ENCODE results near the gene HPGD. TPM values are rescaled to one million over a fixed set of nuclear protein-coding genes. Genes with fewer than 3 reads are reported as not detected.

HPGD gene
- total and polyA plus RNA-seq, 8 donors = 0.08 to 3.9 (median 1.3) TPM

- ATAC-seq (no peak), DNase-seq (no peak), FAIRE-seq (no peak)
- Histone ChIP-seq H3K27ac (no peak overlapping the region), H3K4me1 (no peaks in the 10 kb centered on the region), H3K9me3 (no peaks in the 10 kb centered on the region), H3K36me3 (no peaks in the 10 kb centered on the region), H3K4me3 (no peak overlapping the region), H3K27me3 (no peaks in the 10 kb centered on the region)
- intact Hi-C loops (cut with DNase I) = no loop called here
- 70 to 78% methylated on average over 4 of the region's 4 CpGs for WGBS, 2 donors
- TF ChIP-seq, protein P1, sequence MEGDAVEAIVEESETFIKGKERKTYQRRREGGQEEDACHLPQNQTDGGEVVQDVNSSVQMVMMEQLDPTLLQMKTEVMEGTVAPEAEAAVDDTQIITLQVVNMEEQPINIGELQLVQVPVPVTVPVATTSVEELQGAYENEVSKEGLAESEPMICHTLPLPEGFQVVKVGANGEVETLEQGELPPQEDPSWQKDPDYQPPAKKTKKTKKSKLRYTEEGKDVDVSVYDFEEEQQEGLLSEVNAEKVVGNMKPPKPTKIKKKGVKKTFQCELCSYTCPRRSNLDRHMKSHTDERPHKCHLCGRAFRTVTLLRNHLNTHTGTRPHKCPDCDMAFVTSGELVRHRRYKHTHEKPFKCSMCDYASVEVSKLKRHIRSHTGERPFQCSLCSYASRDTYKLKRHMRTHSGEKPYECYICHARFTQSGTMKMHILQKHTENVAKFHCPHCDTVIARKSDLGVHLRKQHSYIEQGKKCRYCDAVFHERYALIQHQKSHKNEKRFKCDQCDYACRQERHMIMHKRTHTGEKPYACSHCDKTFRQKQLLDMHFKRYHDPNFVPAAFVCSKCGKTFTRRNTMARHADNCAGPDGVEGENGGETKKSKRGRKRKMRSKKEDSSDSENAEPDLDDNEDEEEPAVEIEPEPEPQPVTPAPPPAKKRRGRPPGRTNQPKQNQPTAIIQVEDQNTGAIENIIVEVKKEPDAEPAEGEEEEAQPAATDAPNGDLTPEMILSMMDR (IDR thresholded peaks at IDR 0.05) = no peak
These were observed 33.7 kb upstream of the HPGD start for GRCh38 chr4:174555789-174556630.

DNA sequence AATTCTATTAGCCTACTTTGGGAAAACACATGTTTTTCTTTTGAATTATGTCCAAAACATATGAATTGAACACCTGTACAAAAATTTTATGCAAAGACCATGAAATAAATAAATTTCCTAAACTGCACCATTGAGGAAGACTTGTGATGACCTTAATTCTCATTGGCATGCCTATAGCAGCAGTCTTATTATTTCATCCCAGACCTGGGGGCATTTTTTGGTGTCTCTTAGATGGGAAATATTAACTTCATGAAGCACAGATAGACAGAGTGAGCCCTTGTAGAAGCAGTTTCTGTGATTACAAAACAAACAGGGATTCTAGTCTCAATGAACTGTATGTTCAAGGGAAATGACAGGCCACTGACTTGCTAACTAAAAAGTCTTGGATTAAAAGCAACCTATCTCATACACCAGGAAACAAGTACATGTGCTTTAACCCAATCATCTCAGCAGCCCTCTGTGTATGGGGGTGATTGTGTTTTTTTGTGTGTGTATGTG, 32.0 kb upstream of the HPGD start:
- FAIRE-seq (no peak), ATAC-seq (no peak), DNase-seq (no peak)
- TF ChIP-seq, protein P1 (IDR thresholded peaks at IDR 0.05) = no peak
- Histone ChIP-seq H3K9me3 (no peaks in the 10 kb centered on the region), H3K27ac (no peak overlapping the region), H3K4me1 (no peaks in the 10 kb centered on the region), H3K36me3 (no peaks in the 10 kb centered on the region), H3K4me3 (no peak overlapping the region), H3K27me3 (no peaks in the 10 kb centered on the region)
- intact Hi-C loops (cut with DNase I) = no loop called here

DNA sequence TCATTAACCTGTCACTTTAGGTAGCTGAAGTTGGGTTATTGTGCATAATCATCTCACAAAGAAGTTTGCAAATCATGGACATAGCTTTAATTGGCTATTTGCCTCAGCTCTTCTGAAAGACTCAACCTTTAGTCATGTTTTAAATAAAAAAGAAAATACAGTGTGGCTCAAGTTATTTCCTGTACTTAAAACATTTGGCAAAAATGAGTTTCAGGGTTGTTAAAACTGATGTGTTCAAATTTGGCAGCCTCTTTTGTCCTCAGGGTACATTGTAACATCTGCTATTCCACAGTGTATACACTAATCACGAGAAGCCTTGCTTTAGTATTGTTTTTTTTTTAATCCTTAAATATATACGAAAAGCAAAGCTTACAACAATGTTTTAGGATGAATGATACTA, 31.5 kb upstream of the HPGD start:
- intact Hi-C loops (cut with DNase I) = no loop called here
- no peaks in the 10 kb centered on the region for H3K9me3 ChIP-seq
- WGBS, 2 donors = 65 to 77% methylated on average over 2 of the region's 2 CpGs
- TF ChIP-seq, protein P1 (IDR thresholded peaks at IDR 0.05) = no peak
- no peaks in the 10 kb centered on the region for H3K4me1 ChIP-seq
- H3K27ac ChIP-seq = no peak overlapping the region
- DNase-seq (no peak), ATAC-seq (no peak), FAIRE-seq (no peak)
- no peaks in the 10 kb centered on the region for H3K27me3 ChIP-seq
- H3K4me3 ChIP-seq = no peak overlapping the region
- H3K36me3 ChIP-seq = no peaks in the 10 kb centered on the region

DNA sequence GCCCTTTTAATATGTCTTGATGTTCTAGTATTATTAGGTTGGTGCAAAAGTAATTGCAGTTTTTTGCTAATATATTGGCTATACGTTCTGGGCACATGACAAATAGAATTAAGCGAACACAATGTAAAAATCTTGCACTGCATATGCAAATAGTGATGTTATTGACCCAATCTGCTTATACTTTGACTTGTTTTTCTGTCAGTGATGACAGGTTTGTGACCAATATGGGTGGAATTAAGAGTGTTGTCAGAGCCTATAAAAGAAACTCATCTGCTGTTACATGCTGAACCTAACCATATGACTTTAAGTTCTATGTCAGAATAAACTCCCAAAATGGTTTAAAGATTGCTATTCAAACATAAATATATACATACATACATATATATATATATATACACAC, 30.7 kb upstream of the HPGD start:
- TF ChIP-seq, protein P1 (IDR thresholded peaks at IDR 0.05) = no peak
- no peak overlapping the region for H3K4me3 ChIP-seq
- FAIRE-seq = no peak
- no peaks in the 10 kb centered on the region for H3K9me3 ChIP-seq
- no peaks in the 10 kb centered on the region for H3K4me1 ChIP-seq
- intact Hi-C loops (cut with DNase I) = no loop called here
- 63 to 67% methylated on average over 2 of the region's 2 CpGs for WGBS, 2 donors
- no peak for DNase-seq
- no peak overlapping the region for H3K27ac ChIP-seq
- no peaks in the 10 kb centered on the region for H3K27me3 ChIP-seq
- ATAC-seq = no peak
- H3K36me3 ChIP-seq = no peaks in the 10 kb centered on the region

DNA sequence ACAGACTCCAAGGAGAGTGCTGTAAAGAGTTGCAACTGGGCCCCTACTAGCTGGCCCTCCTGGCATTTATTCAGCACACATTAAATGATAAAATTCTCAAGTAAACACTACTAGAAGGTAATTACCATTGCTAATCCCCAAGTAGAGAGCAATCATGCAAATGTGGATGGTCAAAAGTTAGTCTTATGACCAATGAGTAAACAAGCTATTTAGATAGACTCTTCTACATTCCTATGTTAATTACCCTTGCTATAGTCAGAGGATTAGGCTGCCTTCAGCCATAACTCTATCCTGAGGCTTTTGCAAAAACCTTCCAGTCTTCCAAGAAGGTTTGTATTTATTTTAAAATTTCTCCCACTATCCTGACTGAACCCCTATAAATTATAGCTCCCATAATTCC, 28.3 kb upstream of the HPGD start:
- intact Hi-C loops (cut with DNase I) = no loop called here
- TF ChIP-seq, protein P1 (IDR thresholded peaks at IDR 0.05) = no peak
- ATAC-seq (no peak), DNase-seq (no peak), FAIRE-seq (no peak)
- H3K4me1 ChIP-seq = no peaks in the 10 kb centered on the region
- H3K27ac ChIP-seq = no peak overlapping the region
- no peak overlapping the region for H3K4me3 ChIP-seq
- H3K27me3 ChIP-seq = no peaks in the 10 kb centered on the region
- H3K9me3 ChIP-seq = no peaks in the 10 kb centered on the region
- no peaks in the 10 kb centered on the region for H3K36me3 ChIP-seq
